Fibroblast of lung (primary cell): ENCODE results near the gene MYPOP. TPM values are rescaled to one million over a fixed set of nuclear protein-coding genes. Genes with fewer than 3 reads are reported as not detected.

Experiments used
- DNase-seq, 2 donors: peaks; one replicate each; pipeline versions ENCODE4 v3.0.0 to v3.0.0-alpha.2; 2010; ENCODE audit warnings: low read depth in 2 of 2
- H2AFZ ChIP-seq: 2 replicates; pipeline ENCODE4 v1.5.1; 2012; ENCODE audit warnings: low read length, control low read depth, inconsistent platforms
- H3K27ac ChIP-seq: 2 replicates; pipeline ENCODE4 v1.5.1; 2011; ENCODE audit warnings: low read length, control low read depth; ENCODE audit not compliant: insufficient read depth
- H3K27me3 ChIP-seq: 2 replicates; pipeline ENCODE4 v1.5.1; 2011; ENCODE audit warnings: mild to moderate bottlenecking, low read length; ENCODE audit not compliant: control insufficient read depth, insufficient read depth
- H3K36me3 ChIP-seq: 2 replicates; pipeline ENCODE4 v1.5.1; 2011; ENCODE audit warnings: low read length; ENCODE audit not compliant: control insufficient read depth, insufficient read depth
- H3K4me1 ChIP-seq: 2 replicates; pipeline ENCODE4 v1.5.1; 2011; ENCODE audit warnings: low read length; ENCODE audit not compliant: control insufficient read depth, insufficient read depth; ENCODE audit errors: extremely low read depth
- H3K4me2 ChIP-seq: 2 replicates; pipeline ENCODE4 v1.5.1; 2011; ENCODE audit warnings: low read length, control low read depth; ENCODE audit not compliant: insufficient read depth; ENCODE audit errors: extremely low read depth
- H3K4me3 ChIP-seq, 4 experiments: fragments of 200-600 bp in 1 of 4; sonication (generic) in 1 of 4; replicated peaks in 1 of 4; 2 replicates each; pipeline ENCODE4 v1.5.1; 2011 to 2016; ENCODE audit warnings: low read length in 4 of 4, low read depth in 3 of 4, mild to moderate bottlenecking in 3 of 4, control low read depth in 2 of 4, inconsistent platforms in 1 of 4, mixed read lengths in 1 of 4; ENCODE audit not compliant: insufficient read depth in 1 of 4; ENCODE audit errors: control extremely low read depth in 1 of 4
- H3K79me2 ChIP-seq: 2 replicates; pipeline ENCODE4 v1.5.1; 2012; ENCODE audit warnings: mild to moderate bottlenecking, low read length, inconsistent platforms; ENCODE audit not compliant: control insufficient read depth, insufficient read depth
- H3K9ac ChIP-seq: 2 replicates; pipeline ENCODE4 v1.5.1; 2011; ENCODE audit warnings: mild to moderate bottlenecking, low read length, control low read depth; ENCODE audit not compliant: insufficient read depth
- H3K9me3 ChIP-seq: 2 replicates; pipeline ENCODE4 v1.5.1; 2012; ENCODE audit warnings: low read depth, low read length; ENCODE audit not compliant: control insufficient read depth, insufficient read depth
- H4K20me1 ChIP-seq: 2 replicates; pipeline ENCODE4 v1.5.1; 2011; ENCODE audit warnings: low read length; ENCODE audit not compliant: control insufficient read depth, insufficient read depth; ENCODE audit errors: extremely low read depth
- EZH2 ChIP-seq: IDR thresholded peaks from 2 replicates; pipeline ENCODE4 v1.5.1; 2012; ENCODE audit warnings: low read length, control low read depth, mild to moderate bottlenecking; ENCODE audit errors: missing control alignments
- polyA plus RNA-seq, 2 donors: library from polyadenylated mRNA; depleted of rRNA in 1 of 2; stranded (reverse) in 1 of 2; unstranded in 1 of 2; fragments of >200 nt; gene quantifications; 2 replicates each; pipeline ENCODE4 v1.2.1, GENCODE V29; 2011 to 2012; ENCODE audit warnings: missing spikeins in 1 of 2
- total RNA-seq: library from RNA; depleted of rRNA; stranded (reverse); fragments of >200 nt; gene quantifications from 2 replicates; pipeline ENCODE4 v1.2.1, GENCODE V29; 2014
- TF ChIP-seq, protein P1 (sequence below), 2 donors: IDR thresholded peaks in 1 of 2; conservative IDR thresholded peaks in 1 of 2; 1 replicate in 1 of 2; 2 replicates in 1 of 2; pipeline ENCODE4 v1.5.1; 2011 to 2012; ENCODE audit warnings: low read length in 2 of 2, control low read depth in 1 of 2, inconsistent platforms in 1 of 2, low read depth in 1 of 2, mild to moderate bottlenecking in 1 of 2

MYPOP gene
- total and polyA plus RNA-seq, 2 donors (not counting 1 experiment from before 2014, with no cell fraction given): 0.81 to 1.3 TPM

DNA sequence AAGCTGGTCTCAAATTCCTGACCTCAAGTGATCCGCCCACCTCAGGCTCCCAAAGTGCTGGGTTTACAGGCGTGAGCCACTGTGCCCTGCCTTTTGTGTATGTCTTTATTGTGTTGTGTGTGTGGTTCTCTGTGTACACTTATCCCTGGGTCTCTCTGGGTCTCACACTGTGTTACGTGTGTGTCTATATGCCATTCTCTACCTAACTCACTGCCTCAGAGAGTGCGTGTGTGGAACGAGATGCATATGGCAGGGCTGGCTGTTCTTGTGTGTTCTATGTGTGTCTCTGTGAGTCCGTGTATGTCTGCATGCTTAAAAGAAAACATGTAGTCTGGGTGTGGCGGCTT lies 27.8 kb downstream of the MYPOP start:
- Histone ChIP-seq H3K27me3 (peaks cover 14% of the 10 kb centered on the region), H3K9ac (no peak overlapping the region), H3K27ac (no peak overlapping the region), H3K9me3 (no peaks in the 10 kb centered on the region), H3K4me3 (no peak overlapping the region), H2AFZ (no peak overlapping the region), H4K20me1 (no peaks in the 10 kb centered on the region), H3K4me1 (no peaks in the 10 kb centered on the region), H3K4me2 (no peak overlapping the region), H3K36me3 (no peaks in the 10 kb centered on the region), H3K79me2 (no peaks in the 10 kb centered on the region)
- DNase-seq: no peak
- TF ChIP-seq EZH2: no peak
- TF ChIP-seq, protein P1, sequence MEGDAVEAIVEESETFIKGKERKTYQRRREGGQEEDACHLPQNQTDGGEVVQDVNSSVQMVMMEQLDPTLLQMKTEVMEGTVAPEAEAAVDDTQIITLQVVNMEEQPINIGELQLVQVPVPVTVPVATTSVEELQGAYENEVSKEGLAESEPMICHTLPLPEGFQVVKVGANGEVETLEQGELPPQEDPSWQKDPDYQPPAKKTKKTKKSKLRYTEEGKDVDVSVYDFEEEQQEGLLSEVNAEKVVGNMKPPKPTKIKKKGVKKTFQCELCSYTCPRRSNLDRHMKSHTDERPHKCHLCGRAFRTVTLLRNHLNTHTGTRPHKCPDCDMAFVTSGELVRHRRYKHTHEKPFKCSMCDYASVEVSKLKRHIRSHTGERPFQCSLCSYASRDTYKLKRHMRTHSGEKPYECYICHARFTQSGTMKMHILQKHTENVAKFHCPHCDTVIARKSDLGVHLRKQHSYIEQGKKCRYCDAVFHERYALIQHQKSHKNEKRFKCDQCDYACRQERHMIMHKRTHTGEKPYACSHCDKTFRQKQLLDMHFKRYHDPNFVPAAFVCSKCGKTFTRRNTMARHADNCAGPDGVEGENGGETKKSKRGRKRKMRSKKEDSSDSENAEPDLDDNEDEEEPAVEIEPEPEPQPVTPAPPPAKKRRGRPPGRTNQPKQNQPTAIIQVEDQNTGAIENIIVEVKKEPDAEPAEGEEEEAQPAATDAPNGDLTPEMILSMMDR (conservative IDR thresholded peaks at IDR 0.05 in 1 of 2, IDR thresholded peaks at IDR 0.05 in 1 of 2; ENCODE audit: low read depth in 1 of 2, low read length in 2 of 2): no peak

DNA sequence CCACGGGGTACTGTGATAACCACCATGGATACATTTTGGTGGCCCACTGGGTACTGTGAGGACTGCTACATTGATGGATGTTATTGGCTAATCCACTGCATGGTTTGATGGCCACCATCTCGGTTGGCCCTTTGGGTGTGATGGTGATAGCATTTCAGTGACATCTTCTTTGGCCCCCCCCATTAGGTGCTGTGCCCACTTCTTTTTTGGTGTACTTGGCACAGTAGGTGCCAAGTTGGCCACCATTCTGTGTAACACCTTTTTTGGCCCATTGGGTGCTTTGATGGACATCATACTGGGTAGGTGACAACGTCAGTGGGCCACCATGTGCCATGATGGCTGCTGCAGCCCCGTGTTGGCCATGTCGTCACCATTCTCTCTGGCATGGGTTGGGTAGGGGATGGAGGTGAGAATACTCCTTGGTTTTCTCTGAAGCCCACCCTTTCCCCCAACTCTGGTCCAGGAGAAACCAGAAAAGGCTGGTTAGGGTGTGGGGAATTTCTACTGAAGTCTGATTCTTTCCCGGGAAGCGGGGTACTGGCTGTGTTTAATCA lies 29.1 kb downstream of the MYPOP start:
- no peaks in the 10 kb centered on the region for H3K79me2 ChIP-seq
- DNase-seq: no peak
- H4K20me1 ChIP-seq: no peaks in the 10 kb centered on the region
- no peak overlapping the region for H3K4me2 ChIP-seq
- H3K9me3 ChIP-seq: no peaks in the 10 kb centered on the region
- no peak overlapping the region for H3K4me3 ChIP-seq
- H3K27me3 ChIP-seq: peaks cover 14% of the 10 kb centered on the region
- no peak overlapping the region for H3K9ac ChIP-seq
- H3K27ac ChIP-seq: no peak overlapping the region
- no peak for TF ChIP-seq EZH2
- TF ChIP-seq, protein P1 (conservative IDR thresholded peaks at IDR 0.05 in 1 of 2, IDR thresholded peaks at IDR 0.05 in 1 of 2; ENCODE audit: low read depth in 1 of 2, low read length in 2 of 2): no peak
- no peaks in the 10 kb centered on the region for H3K4me1 ChIP-seq
- no peak overlapping the region for H2AFZ ChIP-seq
- H3K36me3 ChIP-seq: no peaks in the 10 kb centered on the region

DNA sequence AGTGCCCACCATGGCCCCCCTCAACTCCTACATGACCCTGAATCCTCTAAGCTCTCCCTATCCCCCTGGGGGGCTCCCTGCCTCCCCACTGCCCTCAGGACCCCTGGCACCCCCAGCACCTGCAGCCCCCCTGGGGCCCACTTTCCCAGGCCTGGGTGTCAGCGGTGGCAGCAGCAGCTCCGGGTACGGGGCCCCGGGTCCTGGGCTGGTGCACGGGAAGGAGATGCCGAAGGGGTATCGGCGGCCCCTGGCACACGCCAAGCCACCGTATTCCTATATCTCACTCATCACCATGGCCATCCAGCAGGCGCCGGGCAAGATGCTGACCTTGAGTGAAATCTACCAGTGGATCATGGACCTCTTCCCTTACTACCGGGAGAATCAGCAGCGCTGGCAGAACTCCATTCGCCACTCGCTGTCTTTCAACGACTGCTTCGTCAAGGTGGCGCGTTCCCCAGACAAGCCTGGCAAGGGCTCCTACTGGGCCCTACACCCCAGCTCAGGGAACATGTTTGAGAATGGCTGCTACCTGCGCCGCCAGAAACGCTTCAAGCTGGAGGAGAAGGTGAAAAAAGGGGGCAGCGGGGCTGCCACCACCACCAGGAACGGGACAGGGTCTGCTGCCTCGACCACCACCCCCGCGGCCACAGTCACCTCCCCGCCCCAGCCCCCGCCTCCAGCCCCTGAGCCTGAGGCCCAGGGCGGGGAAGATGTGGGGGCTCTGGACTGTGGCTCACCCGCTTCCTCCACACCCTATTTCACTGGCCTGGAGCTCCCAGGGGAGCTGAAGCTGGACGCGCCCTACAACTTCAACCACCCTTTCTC lies 30.1 kb downstream of the MYPOP start:
- H3K27me3 ChIP-seq: peaks cover 17% of the 10 kb centered on the region
- H2AFZ ChIP-seq: no peak overlapping the region
- no peak overlapping the region for H3K4me3 ChIP-seq
- H4K20me1 ChIP-seq: no peaks in the 10 kb centered on the region
- H3K79me2 ChIP-seq: no peaks in the 10 kb centered on the region
- H3K4me1 ChIP-seq: no peaks in the 10 kb centered on the region
- H3K27ac ChIP-seq: no peak overlapping the region
- no peaks in the 10 kb centered on the region for H3K9me3 ChIP-seq
- H3K9ac ChIP-seq: no peak overlapping the region
- no peak for TF ChIP-seq EZH2
- TF ChIP-seq, protein P1 (conservative IDR thresholded peaks at IDR 0.05 in 1 of 2, IDR thresholded peaks at IDR 0.05 in 1 of 2; ENCODE audit: low read depth in 1 of 2, low read length in 2 of 2): no peak
- no peak for DNase-seq
- no peak overlapping the region for H3K4me2 ChIP-seq
- no peaks in the 10 kb centered on the region for H3K36me3 ChIP-seq
